Hematopoietic multipotent progenitor cell treated with erythropoietin and hydrocortisone succinate and interleukin-3 and kit ligand, for 4 days (in vitro differentiated cells): ENCODE measurements around the gene ARSA.
"Not testable (repeated sequence)": the region's sequence is repeated elsewhere in the genome, so short reads cannot be mapped to it uniquely, and the experiment has no call there.

ENCODE experiments used
- DNase-seq: peaks from one replicate; pipeline ENCODE4 v3.0.0-alpha.2; 2015

Gene ARSA

DNA sequence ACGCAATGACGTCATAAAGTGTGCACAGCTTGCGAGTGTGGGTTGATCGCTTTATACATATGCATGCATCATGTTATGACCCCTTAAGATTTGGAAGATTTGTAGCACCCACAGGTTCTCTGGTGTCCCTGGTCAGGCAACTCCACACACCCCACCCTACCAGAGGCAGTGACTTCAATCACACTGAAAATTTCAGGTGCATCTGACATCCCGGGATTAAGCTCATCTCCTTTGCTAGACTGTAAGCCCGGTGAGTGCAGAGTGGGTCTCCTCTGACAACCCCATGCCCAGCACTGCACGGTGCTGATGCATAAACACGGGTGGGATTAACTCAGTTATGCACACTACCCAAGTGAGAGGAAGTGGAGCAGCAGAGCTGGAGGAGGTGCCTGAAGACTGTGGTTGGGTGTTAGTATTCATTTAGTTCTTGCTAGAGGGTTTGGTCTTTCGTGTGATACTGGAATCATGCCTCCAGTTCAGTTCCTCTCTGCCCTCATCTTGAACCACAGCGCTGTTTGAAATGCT is 6.5 kb downstream of the ARSA start:
- DNase-seq: peak; percentile 80

DNA sequence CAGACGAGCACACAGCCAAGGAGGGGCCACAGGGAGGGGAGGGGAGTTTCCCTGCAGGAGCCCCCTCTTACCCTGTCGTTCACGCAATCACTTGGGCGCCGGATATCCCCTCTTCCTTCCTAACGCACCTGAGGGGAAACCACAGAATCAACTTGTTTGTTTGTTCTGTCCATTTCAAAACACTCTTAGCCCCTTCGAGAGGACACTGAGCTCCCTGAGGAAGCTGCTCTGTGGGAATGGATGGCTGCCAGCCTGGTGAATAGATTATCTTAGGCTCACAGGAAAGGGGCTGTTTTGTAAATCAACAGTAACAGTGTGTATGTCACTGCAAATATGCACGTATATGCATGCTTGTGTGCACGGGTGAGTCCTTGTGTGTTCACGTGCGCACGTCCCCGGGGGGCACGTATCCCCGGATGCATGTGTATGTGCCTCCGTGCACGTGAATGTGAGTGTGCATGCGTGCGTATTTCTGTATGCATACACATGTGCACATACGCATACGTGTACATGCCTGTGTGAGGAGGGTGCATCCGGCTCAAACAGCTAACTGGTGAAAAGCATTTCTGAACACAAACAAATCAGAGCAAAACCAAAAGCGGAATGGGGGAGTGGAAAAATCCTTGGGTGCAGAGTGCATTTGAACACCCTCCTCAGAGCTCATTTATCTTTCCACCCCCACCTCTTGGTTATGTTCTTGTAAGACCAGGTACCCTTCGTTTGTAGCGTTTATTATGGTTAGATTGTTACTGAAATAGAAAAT is 7.2 kb downstream of the ARSA start:
- DNase-seq: no peak

DNA sequence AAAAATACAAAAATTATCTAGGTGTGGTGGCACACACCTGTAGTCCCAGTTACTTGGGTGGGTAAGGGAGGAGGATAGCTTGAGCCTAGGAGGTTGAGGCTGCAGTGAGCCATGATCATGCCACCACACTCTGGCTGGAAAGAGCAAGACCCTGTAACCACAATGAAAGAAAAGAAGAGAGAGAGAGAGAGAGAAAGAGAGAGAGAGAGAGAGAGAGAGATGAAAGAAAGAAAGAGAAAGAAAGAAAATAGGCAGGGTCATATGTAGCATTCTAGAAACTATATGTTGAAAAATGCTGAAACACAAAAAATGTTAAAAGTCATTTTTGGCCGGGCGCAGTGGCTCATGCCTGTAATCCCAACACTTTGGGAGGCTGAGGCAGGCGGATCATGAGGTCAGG is 13.7 kb downstream of the ARSA start:
- not testable (repeated sequence) for DNase-seq

DNA sequence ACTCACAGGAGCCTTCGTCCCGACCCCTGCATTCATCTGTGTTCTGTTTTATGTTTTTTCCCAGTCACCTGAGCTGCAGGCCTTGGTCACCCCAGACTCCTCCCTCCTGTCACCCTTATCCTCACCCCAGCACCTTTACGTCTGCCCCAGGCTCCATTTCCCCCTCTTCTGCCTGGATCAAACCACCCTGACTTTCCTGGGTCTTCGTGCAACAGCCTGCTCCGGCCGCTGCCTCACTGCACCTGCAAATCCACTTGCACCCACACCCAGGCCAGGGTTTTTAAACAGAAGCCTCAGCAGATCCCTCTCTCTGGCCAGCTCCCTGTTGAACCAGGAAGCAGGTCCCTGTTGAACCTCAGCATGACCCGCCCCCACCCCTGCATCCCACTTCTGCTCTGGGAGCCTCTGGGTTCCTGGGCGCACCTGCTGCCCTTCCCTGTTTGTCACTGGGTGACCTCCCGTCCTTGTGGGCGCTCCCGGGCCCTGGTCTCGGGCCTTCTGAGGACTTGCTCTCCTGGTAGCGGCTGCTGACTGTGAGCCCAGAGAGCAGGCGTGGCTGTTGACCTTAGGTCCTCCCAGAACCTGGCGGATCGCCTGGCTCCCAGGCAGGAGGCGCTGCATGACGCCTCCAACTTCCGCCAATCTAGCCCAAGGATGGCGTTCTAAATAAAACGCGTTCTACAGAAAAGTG is 14.5 kb downstream of the ARSA start:
- DNase-seq: no peak

DNA sequence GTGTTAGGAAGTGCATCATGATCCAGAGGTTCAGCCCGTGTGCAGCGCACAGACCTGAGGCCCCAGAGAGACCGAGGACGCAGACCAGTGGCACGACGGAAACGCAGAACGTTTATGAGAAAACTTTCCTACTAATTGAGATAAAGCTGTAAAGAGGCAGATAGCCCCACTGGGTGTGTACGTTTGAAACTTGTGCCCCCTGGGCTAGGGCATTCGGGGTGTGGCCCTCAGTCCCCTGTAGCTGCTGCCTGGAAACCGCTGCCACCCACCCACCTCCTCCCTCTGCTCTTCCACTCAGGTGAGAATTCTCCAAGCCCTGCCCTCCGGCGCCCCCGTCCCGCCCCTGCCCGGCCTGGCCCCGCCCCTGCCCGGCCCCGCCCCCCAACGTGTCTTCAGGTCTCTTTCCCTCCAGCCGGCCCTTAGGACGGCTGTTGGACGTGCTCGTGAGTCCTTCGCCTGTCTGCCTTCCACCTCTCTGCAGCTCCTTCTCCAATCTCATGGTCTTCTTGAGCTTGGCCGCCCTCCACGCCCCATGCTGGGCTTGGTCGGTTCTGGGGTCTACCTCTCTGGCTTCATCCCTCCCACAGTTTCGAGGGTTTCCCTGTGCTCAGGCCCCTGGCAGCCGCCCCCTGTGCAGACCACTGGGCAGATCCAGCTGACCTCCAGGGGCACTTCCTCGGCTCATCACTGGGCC is 15.3 kb downstream of the ARSA start:
- peak; percentile 25 for DNase-seq

DNA sequence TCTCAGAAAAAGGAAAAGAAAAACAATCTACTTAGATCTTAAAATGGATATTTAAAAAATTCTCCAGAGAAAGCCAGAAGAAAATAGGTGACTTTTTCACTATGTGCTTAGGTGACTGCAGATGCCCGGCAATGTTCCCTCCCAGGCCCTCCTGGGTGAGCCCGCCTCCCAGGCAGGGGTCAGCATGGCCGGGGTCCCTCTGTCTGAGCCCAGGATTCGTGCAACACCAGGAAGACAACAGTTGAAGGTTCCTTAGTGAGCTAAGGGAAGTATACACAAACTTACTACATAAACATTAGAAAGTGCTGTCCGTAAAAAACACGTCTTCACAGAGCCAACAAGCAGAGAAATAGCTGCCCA is 15.8 kb downstream of the ARSA start:
- DNase-seq: no peak

DNA sequence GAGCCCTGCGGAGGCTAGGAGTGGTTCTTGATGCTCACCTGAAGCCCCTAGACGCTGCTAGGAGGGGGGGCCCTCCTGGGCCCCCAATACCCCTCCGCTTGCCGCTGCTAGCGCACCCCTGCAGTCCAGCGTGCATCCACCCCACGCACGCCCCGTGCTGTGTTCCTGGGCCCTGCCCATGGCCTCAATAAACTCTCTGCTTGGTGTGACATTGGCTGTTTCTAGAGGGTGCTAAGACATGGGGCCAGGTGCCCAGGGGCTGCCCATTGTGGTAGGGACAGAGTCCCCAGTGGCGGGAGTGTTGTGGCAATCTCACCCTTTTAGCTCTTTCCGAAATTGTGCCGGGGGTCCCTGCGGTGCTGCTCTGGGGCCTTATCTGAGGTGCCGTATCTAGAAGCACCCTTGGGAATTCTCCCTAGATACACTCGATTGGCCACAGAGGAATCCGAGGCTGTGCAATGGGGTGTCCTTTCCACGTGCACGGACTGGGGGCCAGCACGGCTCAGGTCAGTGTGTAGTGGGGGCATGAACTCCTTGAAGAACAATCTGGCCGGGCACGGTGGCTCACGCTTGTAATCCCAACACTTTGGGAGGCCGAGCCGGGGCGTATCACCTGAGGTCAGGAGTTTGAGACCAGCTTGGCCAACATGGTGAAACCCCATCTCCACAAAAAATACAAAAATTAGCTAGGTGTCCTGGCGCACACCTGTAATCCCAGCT is 16.5 kb downstream of the ARSA start:
- DNase-seq: no peak

DNA sequence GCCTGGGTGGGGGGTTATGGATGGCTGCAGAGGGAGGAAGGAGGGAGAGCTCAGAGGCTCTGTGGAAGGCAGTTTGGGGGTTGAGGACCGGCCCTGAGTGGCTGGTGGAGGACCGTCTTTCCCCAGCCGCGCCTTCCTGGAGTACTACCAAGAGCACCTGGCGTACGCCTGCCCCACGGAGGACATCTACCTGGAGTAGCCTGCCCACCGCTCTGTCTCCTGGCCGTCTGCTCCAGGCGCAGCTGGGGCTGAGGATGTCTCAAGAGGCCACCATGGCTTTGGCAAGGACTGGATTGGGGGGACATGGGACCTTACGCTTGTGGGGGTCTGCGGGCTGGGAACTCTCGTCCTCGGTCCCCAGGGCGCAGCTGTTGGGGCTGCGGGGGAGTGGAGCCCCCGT is 17.4 kb downstream of the ARSA start:
- no peak for DNase-seq

DNA sequence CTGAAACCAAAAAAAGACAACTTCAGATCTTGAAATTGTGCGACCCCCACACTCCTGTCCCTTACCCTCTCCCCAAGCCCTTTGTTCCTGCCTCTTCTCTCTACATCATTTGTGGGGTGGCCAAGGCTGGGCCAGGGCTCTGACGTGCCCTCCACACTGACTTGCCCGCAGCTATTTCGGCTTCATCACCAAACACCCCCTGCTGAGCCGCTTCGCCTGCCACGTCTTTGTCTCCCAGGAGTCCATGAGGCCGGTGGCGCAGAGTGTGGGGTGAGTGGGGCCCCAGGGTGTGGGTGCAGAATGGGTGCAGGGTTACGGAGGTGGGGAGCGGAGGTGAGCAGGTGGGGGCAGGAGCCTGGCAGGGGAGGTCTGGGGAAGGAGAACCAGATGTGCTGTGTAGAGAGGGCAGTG is 17.9 kb downstream of the ARSA start:
- DNase-seq: no peak

DNA sequence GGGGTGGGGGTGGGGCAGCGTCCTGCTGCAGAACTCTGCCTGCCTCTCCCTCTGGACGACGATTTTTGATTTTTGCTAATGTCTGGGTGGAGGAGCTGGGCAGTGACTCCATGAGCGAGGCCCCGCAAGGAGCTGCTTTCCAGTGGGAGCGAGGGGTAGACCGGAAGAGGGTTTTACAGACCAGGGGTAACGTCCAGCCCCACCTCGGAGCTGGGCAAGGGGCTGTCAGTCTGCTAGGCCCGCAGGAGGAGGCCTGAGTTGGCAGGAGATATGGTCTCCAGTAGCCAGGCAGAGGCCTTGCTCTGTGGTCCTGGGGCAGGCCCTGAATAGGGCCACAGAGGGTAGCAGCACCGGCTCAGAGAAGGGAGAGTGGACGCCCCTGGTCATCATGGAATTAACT is 18.4 kb downstream of the ARSA start:
- DNase-seq: no peak

DNA sequence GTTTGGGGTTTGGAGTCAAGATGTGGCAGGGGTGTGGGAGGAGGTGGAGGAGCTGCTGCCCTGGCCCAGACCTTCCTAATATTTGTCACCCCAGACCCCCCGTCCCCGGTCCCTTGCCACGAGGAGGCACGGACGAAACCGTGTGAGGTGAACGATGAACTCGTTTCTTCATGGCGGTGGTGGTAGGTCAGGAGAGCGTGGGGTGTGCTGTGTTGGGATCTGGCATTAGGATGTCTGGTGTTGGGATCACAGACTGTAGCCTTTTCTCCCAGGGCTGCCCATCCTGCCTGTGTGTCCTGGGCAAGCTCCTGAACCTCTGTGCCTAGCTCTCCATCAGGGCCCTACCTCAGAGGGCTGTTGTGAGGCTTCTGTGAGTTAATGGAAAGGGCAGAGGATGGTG is 19.0 kb downstream of the ARSA start:
- no peak for DNase-seq

DNA sequence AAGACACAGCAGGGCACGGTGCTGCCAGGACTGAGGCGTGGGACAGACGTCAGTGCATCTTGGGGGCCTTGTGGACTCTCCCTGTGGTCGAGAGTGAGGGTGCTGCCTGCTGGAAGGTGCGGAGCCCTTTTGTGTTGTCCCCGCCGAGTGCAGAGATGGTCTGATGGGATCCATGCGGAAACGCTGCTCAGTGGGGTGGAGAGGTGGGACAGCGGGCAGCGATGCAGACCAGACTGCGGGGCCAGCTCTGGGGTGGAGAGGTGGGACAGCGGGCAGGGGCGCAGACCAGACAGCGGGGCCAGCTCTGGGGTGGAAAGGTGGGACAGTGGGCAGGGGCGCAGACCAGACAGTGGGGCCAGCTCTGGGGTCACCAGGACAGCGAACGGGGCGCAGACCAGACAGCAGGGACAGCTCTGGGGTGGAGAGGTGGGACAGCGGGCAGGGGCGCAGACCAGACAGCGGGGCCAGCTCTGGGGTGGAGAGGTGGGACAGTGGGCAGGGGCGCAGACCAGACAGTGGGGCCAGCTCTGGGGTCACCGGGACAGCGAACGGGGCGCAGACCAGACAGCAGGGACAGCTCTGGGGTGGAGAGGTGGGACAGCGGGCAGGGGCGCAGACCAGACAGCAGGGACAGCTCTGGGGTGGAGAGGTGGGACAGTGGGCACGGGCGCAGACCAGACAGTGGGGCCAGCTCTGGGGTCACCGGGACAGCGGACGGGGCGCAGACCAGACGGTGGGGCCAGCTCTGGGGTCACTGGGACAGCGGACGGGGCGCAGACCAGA is 19.7 kb downstream of the ARSA start:
- DNase-seq: not testable (repeated sequence)

DNA sequence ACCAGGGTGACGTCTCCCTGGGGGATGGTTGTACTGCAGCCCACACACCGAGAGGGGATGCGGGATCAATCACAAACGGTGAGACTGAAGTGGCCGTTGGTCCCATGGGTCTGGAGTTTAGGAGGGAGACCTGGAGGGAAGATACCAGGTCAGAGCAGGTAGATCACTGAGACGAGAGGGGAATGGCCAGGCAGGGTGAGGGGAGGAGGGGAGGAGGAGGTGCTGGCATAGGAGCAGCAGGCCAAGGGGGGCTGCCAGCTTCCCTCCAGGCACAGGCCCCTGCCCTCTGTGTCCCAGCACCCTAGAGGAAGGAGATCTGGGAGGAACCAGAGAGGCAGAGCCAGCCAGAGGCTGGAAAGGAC is 20.3 kb downstream of the ARSA start:
- no peak for DNase-seq

DNA sequence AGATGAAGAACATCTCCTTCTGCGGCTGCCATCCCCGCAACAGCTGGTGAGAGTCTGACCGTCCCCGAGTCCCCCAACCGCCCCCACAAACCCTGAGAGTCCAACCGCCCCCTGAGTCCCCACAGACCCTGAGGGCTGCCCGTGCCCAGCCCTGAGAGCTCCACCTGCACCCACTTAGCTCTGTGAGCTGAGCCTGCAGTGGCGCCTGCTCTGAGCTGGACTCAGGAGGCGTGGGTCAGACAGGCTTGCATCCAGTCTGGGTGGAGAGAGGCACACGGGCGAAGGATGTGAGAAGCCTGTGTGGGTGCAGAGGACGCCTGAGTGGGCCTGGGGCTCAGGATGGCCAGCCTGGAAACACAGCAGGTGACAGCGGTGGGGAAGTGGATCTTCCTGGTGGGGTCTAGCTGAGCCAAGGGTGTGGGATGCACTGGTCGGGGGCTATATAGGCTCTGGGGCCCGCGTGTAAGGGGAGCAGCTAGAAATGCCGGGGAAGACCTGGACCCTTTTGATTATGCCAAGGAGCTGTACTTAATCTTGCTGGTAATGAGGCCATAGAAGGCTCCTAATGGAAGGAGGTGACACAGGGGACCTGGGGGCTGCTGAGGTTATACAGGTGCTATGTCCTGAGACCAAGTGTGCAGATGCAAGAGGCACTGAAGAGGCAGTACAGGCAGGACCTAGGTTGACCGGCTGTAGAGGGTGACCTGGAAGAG is 20.9 kb downstream of the ARSA start:
- no peak for DNase-seq

DNA sequence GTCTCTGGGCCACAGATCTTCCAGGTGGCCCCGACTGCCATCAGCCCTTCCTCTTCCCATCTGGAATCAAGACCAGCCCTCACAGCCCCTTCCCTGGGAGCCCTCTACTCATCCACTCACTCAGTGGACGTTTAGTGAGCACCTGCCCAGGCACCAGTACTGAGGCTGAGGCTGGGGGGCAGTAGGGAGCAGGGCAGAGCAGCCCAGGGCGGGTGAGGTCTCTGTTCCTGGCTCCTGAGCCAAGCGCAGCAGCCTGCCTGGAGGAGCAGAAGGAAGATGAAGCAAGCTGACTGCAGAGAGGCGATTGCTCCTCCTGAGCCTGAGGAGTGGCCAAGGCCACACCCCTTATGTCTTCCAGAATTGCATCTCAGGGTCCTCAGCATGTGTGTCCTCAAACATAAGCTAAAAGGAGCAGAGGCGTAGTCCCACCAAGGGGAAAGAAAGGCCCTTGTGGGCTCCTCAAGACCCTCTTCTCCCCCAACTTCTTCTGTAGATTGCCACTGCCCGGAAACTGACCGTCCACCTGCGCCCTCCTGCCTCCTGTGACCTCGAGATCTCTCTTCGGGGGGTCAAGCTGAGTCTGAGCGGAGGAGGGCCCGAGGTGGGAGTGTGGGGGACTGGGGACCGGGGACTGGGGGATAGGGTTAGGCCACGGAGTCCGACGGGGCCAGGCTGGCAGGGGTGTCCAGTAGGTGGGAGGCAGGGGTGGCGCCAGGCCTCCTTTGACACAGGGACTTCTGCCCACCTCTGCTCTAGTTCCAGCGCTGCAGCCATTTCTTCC is 21.6 kb downstream of the ARSA start:
- DNase-seq: no peak

DNA sequence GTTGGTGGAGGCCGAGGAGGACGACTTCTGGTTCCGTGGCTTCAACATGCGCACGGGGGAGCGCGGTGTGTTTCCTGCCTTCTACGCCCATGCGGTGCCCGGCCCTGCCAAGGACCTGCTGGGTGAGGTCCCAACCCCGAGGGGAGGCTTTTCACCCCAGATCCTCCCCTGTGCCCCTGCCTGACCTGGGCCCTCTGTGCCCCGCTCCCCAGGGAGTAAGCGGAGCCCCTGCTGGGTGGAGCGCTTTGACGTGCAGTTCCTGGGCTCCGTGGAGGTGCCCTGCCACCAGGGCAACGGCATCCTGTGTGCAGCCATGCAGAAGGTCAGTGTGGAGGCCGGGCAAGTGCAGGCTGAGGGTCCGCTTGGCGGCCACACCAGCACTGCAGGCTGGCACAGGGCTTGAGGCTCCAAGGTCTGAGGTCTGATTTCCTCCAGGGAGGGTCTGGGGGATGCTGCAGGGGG is 22.3 kb downstream of the ARSA start:
- no peak for DNase-seq

DNA sequence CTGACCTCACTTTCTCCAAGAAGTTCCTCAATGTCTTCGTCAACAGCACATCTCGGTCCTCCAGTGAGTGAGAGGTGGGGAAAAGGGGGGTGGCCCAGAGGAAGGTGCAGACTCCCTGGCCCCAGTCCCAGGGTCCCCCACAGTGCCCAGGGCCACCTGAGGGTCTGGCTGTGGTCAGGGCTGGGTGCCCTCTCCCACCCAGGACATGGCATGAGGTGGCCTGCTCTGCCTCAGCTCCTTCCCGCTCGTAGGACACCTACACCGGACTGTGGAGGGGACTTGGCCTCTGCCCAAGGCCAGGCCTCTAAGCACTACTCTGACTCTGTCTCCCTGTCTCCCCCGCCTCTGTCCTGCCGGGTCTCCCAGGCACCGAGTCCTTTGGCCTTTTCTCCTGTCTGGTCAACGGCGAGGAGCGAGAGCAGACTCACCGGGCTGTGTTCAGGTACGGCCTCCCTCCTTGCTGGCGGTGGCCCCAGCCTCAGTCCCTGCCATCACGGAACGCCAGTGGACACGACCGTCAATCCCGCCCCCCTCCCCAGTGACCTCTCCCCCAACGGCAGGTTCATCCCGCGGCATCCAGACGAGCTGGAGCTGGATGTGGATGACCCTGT is 22.8 kb downstream of the ARSA start:
- no peak for DNase-seq

DNA sequence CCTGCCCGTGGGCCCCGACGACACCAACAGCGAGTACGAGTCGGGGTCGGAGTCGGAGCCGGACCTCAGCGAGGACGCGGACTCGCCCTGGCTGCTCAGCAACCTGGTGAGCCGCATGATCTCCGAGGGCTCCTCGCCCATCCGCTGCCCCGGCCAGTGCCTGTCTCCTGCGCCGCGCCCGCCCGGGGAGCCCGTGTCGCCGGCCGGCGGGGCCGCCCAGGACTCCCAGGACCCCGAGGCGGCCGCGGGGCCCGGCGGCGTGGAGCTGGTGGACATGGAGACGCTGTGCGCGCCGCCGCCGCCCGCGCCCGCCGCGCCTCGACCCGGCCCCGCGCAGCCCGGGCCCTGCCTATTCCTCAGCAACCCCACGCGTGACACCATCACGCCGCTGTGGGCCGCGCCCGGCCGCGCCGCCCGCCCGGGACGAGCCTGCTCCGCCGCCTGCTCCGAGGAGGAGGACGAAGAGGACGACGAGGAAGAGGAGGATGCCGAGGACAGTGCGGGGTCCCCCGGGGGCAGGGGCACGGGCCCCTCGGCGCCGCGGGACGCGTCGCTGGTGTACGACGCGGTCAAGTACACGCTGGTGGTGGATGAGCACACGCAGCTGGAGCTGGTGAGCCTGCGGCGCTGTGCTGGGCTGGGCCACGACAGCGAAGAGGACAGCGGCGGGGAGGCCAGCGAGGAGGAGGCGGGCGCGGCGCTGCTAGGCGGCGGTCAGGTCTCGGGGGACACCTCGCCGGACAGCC is 23.5 kb downstream of the ARSA start:
- no peak for DNase-seq

DNA sequence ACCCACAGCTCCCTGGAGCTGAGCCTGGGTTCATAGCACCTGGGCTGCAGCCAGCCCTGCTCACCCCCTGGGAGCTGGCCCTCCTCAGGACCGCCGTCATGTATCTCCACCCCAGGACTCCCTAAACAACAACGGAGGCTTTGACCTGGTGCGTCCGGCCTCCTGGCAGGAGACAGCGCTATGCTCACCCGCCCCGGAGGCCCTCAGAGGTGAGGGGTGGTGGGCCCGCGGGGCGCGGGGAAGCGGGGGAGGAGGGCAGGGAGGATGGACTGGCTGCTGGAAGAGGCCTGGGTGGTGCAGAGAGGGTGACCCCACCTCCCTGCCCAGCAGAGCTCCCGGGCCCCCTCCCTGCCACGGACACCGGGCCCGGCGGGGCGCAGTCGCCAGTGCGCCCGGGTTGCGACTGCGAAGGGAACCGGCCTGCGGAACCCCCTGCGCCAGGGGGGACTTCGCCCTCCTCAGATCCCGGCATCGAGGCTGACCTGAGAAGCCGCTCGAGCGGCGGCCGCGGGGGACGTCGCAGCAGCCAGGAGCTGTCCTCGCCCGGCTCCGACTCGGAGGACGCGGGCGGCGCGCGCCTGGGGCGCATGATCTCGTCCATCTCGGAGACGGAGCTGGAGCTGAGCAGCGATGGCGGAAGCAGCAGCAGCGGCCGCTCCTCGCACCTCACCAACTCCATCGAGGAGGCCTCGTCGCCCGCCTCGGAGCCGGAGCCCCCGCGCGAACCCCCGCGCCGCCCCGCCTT is 24.3 kb downstream of the ARSA start:
- DNase-seq: no peak
